Endothelial cell of umbilical vein (primary cell): Measurements from ENCODE around the gene JMJD8.

Experiments used
- POLR2A ChIP-seq: IDR thresholded peaks from 2 replicates; pipeline ENCODE4 v1.6.1; 2012; ENCODE audit warnings: low read depth, mild to moderate bottlenecking, control low read depth, low read length
- TF ChIP-seq, protein P1 (sequence below), 2 donors: IDR thresholded peaks; 1 replicate in 1 of 2; 2 replicates in 1 of 2; pipeline ENCODE4 v1.5.1; 2011; ENCODE audit warnings: low read length in 2 of 2, mild to moderate bottlenecking in 2 of 2, moderate library complexity in 2 of 2, control low read depth in 1 of 2, inconsistent platforms in 1 of 2, low read depth in 1 of 2; ENCODE audit not compliant: insufficient read depth in 1 of 2; ENCODE audit errors: extremely low read depth in 1 of 2
- TF ChIP-seq, protein P2 (sequence below): IDR thresholded peaks from 2 replicates; pipeline ENCODE4 v1.6.1; 2011; ENCODE audit not compliant: insufficient read depth, insufficient read length

DNA sequence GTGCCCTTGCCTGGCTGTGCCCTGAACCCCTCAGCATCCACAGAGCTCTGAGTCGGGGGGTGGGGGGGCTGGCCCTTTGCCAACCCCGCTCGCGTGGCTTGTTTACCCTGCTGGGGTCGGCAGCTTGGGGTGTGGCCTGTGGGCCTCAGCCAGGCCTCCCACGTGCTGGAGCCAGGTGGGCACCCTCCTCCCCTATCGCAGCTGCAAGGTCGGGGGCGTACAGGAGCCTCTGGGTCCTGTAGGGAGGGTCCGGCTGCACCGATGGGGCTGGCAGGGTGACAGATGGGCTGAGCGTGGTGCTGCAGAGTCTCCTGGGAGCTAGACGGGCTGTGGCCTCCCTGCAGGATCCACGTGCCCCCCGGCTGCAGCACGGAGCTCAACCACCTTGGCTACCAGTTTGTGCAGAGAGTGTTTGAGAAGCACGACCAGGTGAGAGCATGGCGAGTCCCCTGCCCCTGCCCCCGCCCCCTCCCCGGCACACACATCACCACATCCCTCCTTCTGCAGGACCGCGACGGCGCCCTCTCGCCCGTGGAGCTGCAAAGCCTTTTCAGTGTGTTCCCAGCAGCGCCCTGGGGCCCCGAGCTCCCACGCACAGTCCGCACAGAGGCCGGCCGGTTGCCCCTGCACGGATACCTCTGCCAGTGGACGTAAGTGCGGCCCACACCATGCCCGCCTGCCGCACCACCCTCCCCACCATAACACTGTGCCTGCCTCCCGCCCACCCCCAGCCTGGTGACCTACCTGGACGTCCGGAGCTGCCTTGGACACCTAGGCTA lies 12.6 kb downstream of the JMJD8 start:
- TF ChIP-seq, protein P1, sequence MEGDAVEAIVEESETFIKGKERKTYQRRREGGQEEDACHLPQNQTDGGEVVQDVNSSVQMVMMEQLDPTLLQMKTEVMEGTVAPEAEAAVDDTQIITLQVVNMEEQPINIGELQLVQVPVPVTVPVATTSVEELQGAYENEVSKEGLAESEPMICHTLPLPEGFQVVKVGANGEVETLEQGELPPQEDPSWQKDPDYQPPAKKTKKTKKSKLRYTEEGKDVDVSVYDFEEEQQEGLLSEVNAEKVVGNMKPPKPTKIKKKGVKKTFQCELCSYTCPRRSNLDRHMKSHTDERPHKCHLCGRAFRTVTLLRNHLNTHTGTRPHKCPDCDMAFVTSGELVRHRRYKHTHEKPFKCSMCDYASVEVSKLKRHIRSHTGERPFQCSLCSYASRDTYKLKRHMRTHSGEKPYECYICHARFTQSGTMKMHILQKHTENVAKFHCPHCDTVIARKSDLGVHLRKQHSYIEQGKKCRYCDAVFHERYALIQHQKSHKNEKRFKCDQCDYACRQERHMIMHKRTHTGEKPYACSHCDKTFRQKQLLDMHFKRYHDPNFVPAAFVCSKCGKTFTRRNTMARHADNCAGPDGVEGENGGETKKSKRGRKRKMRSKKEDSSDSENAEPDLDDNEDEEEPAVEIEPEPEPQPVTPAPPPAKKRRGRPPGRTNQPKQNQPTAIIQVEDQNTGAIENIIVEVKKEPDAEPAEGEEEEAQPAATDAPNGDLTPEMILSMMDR (IDR thresholded peaks at IDR 0.05; ENCODE audit: extremely low read depth in 1 of 2, insufficient read depth in 1 of 2, low read depth in 1 of 2, low read length in 2 of 2), result no peak
- no peak for TF ChIP-seq POLR2A
- TF ChIP-seq, protein P2, sequence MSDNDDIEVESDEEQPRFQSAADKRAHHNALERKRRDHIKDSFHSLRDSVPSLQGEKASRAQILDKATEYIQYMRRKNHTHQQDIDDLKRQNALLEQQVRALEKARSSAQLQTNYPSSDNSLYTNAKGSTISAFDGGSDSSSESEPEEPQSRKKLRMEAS, result no peak
